Sigmoid colon (tissue), 7 donors: Measurements from ENCODE around the gene CLDN19. TPM values are rescaled to one million over a fixed set of nuclear protein-coding genes. Genes with fewer than 3 reads are reported as not detected.

Experiments used
- DNase-seq: peaks from one replicate; pipeline ENCODE4 v3.0.0-alpha.2; 2019
- H3K27ac ChIP-seq, 4 donors: fragments of 200-600 bp; sonication (generic); one replicate each; pipeline ENCODE4 v1.5.1; 2016 to 2019; ENCODE audit warnings: mild to moderate bottlenecking in 1 of 4
- H3K27me3 ChIP-seq, 3 donors: fragments of 200-600 bp; sonication (generic); one replicate each; pipeline ENCODE4 v1.5.1; 2019; ENCODE audit warnings: mild to moderate bottlenecking in 1 of 3
- H3K36me3 ChIP-seq, 4 donors: fragments of 200-600 bp; sonication (generic); one replicate each; pipeline ENCODE4 v1.5.1; 2016 to 2019
- H3K4me1 ChIP-seq, 4 donors: fragments of 200-600 bp; sonication (generic); one replicate each; pipeline ENCODE4 v1.5.1; 2017 to 2019
- H3K4me3 ChIP-seq, 4 donors: fragments of 200-600 bp; sonication (generic); one replicate each; pipeline ENCODE4 v1.5.1; 2017 to 2019; ENCODE audit warnings: mild to moderate bottlenecking in 2 of 4, moderate library complexity in 1 of 4
- H3K9me3 ChIP-seq, 4 donors: fragments of 200-600 bp in 3 of 4; sonication (generic) in 3 of 4; one replicate each; pipeline versions ENCODE4 v1.5.1 to v1.6.1; 2013 to 2019
- EP300 ChIP-seq, 4 donors: sonication (generic); formaldehyde crosslinking; IDR thresholded peaks; one replicate each; pipeline ENCODE4 v1.6.1; 2017; ENCODE audit warnings: antibody characterized with exemption in 4 of 4
- POLR2A ChIP-seq, 2 donors: fragments of 450-650 bp; IDR thresholded peaks; one replicate each; pipeline ENCODE4 v1.6.1; 2016; ENCODE audit warnings: antibody characterized with exemption in 2 of 2, mild to moderate bottlenecking in 2 of 2, moderate library complexity in 2 of 2
- POLR2AphosphoS5 ChIP-seq, 4 donors: sonication (generic); formaldehyde crosslinking; IDR thresholded peaks; one replicate each; pipeline ENCODE4 v1.6.1; 2017; ENCODE audit warnings: antibody characterized with exemption in 4 of 4
- WGBS, 2 donors: extraction: QIAGEN DNeasy Blood & Tissue Kit; methylation state at CpG; one replicate each; pipeline ENCODE4 v1.1.7; 2013; 5-methylcytosine and 5-hydroxymethylcytosine counted together
- intact Hi-C: fragments of 100-400 bp; cut with DNase I; formaldehyde crosslinking; loops from one replicate; pipeline ENCODE4 v1.15.1; 2023
- polyA plus RNA-seq, 3 donors: library from polyadenylated mRNA; stranded (reverse); fragments of 200-250 nt; gene quantifications; one replicate each; pipeline ENCODE4 v1.2.3, GENCODE V29; 2013
- total RNA-seq, 4 donors: library from RNA; depleted of rRNA; stranded (reverse); fragments of >200 nt; gene quantifications; one replicate each; pipeline ENCODE4 v1.1.0, GENCODE V29; 2016
- TF ChIP-seq, protein P1 (sequence below), 4 experiments: fragments of 450-650 bp in 3 of 4; fragments of 200-600 bp in 1 of 4; IDR thresholded peaks; one replicate each; pipeline ENCODE4 v1.5.1; 2016 to 2019; ENCODE audit warnings: antibody characterized with exemption in 4 of 4, mild to moderate bottlenecking in 3 of 4, moderate library complexity in 2 of 4
- donor health status: healthy with polysubstance abuse.
- donor health status: Bipolar disorder and iron deficiency.
- donor health status: healthy.

The CLDN19 gene
- total and polyA plus RNA-seq, 7 donors, result 0.03 TPM; not detected in 6

DNA sequence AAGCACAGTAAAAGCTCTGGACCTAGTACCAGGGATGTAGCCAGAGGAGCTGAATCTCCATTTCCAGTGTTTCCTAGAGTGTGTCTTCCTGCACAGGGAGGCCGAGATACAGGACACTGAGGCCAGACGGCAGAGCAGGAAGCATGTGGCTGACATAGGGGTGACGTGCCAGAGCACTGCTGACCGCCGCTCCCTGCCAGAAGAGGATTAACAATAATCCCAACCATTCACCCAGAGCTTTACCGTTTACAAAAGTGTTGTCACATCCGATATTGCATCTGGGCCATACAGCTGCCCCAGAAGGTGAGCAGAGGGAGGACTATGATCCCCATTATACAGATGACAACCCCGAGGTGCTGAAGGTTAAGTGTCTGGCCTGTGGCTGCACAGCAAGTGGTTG lies 5.8 kb upstream of the CLDN19 start:
- H3K27ac ChIP-seq, result no peak overlapping the region
- peaks cover 0 to 50% (median 26%) of the 10 kb centered on the region in 4 donors for H3K36me3 ChIP-seq
- H3K27me3 ChIP-seq, result no peaks in the 10 kb centered on the region
- intact Hi-C loops, result loop anchor here (10.0 kb wide), 1 partner anchor 171 kb away; no protein-coding TSS in a partner anchor
- TF ChIP-seq POLR2AphosphoS5 (IDR thresholded peaks at IDR 0.05) (no peak), EP300 (IDR thresholded peaks at IDR 0.05) (no peak), POLR2A (IDR thresholded peaks at IDR 0.05) (no peak)
- TF ChIP-seq, protein P1, sequence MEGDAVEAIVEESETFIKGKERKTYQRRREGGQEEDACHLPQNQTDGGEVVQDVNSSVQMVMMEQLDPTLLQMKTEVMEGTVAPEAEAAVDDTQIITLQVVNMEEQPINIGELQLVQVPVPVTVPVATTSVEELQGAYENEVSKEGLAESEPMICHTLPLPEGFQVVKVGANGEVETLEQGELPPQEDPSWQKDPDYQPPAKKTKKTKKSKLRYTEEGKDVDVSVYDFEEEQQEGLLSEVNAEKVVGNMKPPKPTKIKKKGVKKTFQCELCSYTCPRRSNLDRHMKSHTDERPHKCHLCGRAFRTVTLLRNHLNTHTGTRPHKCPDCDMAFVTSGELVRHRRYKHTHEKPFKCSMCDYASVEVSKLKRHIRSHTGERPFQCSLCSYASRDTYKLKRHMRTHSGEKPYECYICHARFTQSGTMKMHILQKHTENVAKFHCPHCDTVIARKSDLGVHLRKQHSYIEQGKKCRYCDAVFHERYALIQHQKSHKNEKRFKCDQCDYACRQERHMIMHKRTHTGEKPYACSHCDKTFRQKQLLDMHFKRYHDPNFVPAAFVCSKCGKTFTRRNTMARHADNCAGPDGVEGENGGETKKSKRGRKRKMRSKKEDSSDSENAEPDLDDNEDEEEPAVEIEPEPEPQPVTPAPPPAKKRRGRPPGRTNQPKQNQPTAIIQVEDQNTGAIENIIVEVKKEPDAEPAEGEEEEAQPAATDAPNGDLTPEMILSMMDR (IDR thresholded peaks at IDR 0.05), result no peak
- DNase-seq, result no peak
- whole genome bisulfite sequencing, 2 donors, result 84 to 86% methylated on average over 8 of the region's 8 CpGs
- H3K9me3 ChIP-seq, result no peaks in the 10 kb centered on the region
- H3K4me3 ChIP-seq, result no peak overlapping the region
- no peaks in the 10 kb centered on the region for H3K4me1 ChIP-seq

DNA sequence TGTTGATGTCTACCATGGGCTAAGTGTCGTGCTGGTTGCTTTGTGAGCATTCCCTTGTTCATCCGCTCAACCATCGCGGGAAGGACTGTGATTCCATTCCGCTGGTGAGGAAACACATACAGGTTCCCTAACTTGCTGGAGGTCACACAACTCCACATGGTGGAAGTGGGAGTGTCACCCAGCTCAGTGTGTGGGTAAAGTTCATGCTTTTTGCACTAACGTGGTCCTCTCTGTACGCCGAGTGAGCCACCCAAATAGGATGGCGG lies 4.0 kb upstream of the CLDN19 start:
- intact Hi-C loops, result loop anchor here (10.0 kb wide), 1 partner anchor 169 kb away; no protein-coding TSS in a partner anchor
- H3K36me3 ChIP-seq, result peaks cover 0 to 36% (median 18%) of the 10 kb centered on the region in 4 donors
- WGBS, 2 donors, result 92 to 95% methylated on average over 9 of the region's 9 CpGs
- no peaks in the 10 kb centered on the region for H3K4me1 ChIP-seq
- H3K27me3 ChIP-seq, result no peaks in the 10 kb centered on the region
- H3K9me3 ChIP-seq, result no peaks in the 10 kb centered on the region
- TF ChIP-seq EP300 (IDR thresholded peaks at IDR 0.05) (no peak), POLR2AphosphoS5 (IDR thresholded peaks at IDR 0.05) (no peak)
- TF ChIP-seq, protein P1 (IDR thresholded peaks at IDR 0.05), result no peak
- no peak for DNase-seq
- H3K27ac ChIP-seq, result no peak overlapping the region
- no peak overlapping the region for H3K4me3 ChIP-seq

- no peak for DNase-seq
- intact Hi-C loops, result loop anchor here (10.0 kb wide), 1 partner anchor 169 kb away; no protein-coding TSS in a partner anchor
- H3K4me1 ChIP-seq, result no peaks in the 10 kb centered on the region
- TF ChIP-seq POLR2AphosphoS5 (IDR thresholded peaks at IDR 0.05) (no peak), EP300 (IDR thresholded peaks at IDR 0.05) (no peak), POLR2A (IDR thresholded peaks at IDR 0.05) (no peak)
- TF ChIP-seq, protein P1 (IDR thresholded peaks at IDR 0.05), result no peak
- H3K27ac ChIP-seq, result no peak overlapping the region
- WGBS, 2 donors, result 81 to 84% methylated on average over 21 of the region's 21 CpGs
- no peaks in the 10 kb centered on the region for H3K27me3 ChIP-seq
- H3K36me3 ChIP-seq, result peaks cover 0 to 31% (median 13%) of the 10 kb centered on the region in 4 donors
- H3K9me3 ChIP-seq, result no peaks in the 10 kb centered on the region
- no peak overlapping the region for H3K4me3 ChIP-seq
These were observed 3.5 kb upstream of the CLDN19 start for GRCh38 chr1:42743317-42744147.

DNA sequence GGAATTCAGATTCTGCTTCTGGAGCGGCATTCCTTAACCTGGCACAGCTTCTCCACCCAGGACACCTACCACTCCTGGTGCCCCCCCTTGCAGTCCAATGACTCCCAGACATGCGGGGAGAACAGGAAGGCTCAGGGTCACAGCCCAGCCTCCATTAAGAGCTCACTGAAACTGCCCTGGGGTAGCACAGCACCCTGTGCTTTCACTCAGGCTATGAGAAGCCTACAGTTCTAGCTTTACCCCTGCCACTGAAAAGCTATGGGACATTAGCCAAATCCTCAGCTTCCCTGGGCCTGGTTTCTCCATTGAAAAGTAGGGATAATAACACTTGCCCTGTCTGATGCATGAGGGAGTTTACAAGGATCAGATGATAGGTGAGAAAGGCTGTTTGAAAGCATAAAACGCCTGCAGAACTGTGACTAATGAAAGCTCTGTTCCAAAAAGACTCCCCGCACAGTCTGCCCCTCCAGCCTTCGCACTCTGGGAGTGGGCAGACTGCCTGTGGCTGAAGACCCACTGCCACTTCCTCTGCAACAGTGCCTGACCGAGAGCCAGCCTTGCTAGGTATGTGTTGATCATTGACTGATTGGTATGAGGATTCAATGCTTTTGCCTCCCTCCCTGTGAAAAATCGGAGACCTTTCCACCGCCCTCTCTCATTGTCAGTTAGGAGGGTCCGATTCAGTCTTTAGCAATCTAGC lies 2.7 kb upstream of the CLDN19 start:
- TF ChIP-seq EP300 (IDR thresholded peaks at IDR 0.05) (no peak), POLR2A (IDR thresholded peaks at IDR 0.05) (no peak), POLR2AphosphoS5 (IDR thresholded peaks at IDR 0.05) (no peak)
- TF ChIP-seq, protein P1 (IDR thresholded peaks at IDR 0.05), result no peak
- no peak overlapping the region for H3K27ac ChIP-seq
- intact Hi-C loops, result loop anchor here (10.0 kb wide), 1 partner anchor 168 kb away; no protein-coding TSS in a partner anchor

More for the DNA sequence above, 2.7 kb upstream of the CLDN19 start:
- no peak overlapping the region for H3K4me3 ChIP-seq
- H3K27me3 ChIP-seq, result no peaks in the 10 kb centered on the region
- no peak for DNase-seq
- H3K36me3 ChIP-seq, result peaks cover 0 to 23% (median 7%) of the 10 kb centered on the region in 4 donors
- H3K9me3 ChIP-seq, result no peaks in the 10 kb centered on the region
- H3K4me1 ChIP-seq, result no peaks in the 10 kb centered on the region
- 92 to 93% methylated on average over 9 of the region's 9 CpGs for WGBS, 2 donors
